GM21423 (cell line): Measurements from ENCODE around the gene STOML3.
"Not testable (repeated sequence)": the region's sequence is repeated elsewhere in the genome, so short reads cannot be mapped to it uniquely, and the experiment has no call there.

Experiments used
- ATAC-seq: cut with Tn5 transposase; IDR thresholded peaks from one replicate; pipeline ENCODE4 v1.9.1; 2021; ENCODE audit warnings: mild to moderate bottlenecking, moderate library complexity; ENCODE audit not compliant: unreplicated experiment

The STOML3 gene

GRCh38 chr13:38990693-38991092 is at the start of gene STOML3:
TSS of gene STOML3 (minus strand) at chr13:38990831. CDS start at chr13:38990721, 110 bp downstream.
- ATAC-seq, result no peak

GRCh38 chr13:39040206-39040605 is 49.6 kb upstream of the STOML3 start:
- ATAC-seq, result no peak

- ATAC-seq, result no peak
Measured at GRCh38 chr13:39039041-39039440, 48.4 kb upstream of the STOML3 start.

- ATAC-seq, result peak; percentile 19
Measured at GRCh38 chr13:39038569-39039030, 48.0 kb upstream of the STOML3 start.

GRCh38 chr13:39037880-39038568 is 47.4 kb upstream of the STOML3 start, which contains the start of the genes NHLRC3 and PROSER1:
TSS of gene NHLRC3 (plus strand) at chr13:39038456. CDS start at chr13:39038640, 184 bp downstream.
TSS of gene PROSER1 (minus strand) at chr13:39038089. CDS start at chr13:39037242, 847 bp downstream.
- peak; percentile 74 for ATAC-seq

GRCh38 chr13:39037410-39037879 is 46.8 kb upstream of the STOML3 start:
- peak; percentile 23 for ATAC-seq

- no peak for ATAC-seq
Measured at GRCh38 chr13:39036212-39036611, 45.6 kb upstream of the STOML3 start.

- no peak for ATAC-seq
Measured at GRCh38 chr13:39035799-39036198, 45.2 kb upstream of the STOML3 start.

GRCh38 chr13:39035204-39035603 is 44.6 kb upstream of the STOML3 start:
- no peak for ATAC-seq

- no peak for ATAC-seq
Measured at GRCh38 chr13:39034085-39034484, 43.5 kb upstream of the STOML3 start.

GRCh38 chr13:39032150-39032549 is 41.5 kb upstream of the STOML3 start:
- no peak for ATAC-seq

GRCh38 chr13:39025433-39025839 is 34.8 kb upstream of the STOML3 start:
- ATAC-seq, result no peak

GRCh38 chr13:39023761-39024160 is 33.1 kb upstream of the STOML3 start:
- ATAC-seq, result no peak

- ATAC-seq, result no peak
Measured at GRCh38 chr13:39023316-39023715, 32.7 kb upstream of the STOML3 start.

GRCh38 chr13:39020853-39021462 is 30.3 kb upstream of the STOML3 start:
- ATAC-seq, result no peak

- ATAC-seq, result peak; percentile 76
Measured at GRCh38 chr13:39016787-39017186, 26.2 kb upstream of the STOML3 start.

- peak; percentile 64 for ATAC-seq
Measured at GRCh38 chr13:39016087-39016486, 25.5 kb upstream of the STOML3 start.

- no peak for ATAC-seq
Measured at GRCh38 chr13:39013462-39013861, 22.8 kb upstream of the STOML3 start.

- ATAC-seq, result no peak
Measured at GRCh38 chr13:39012608-39013007, 22.0 kb upstream of the STOML3 start.

- ATAC-seq, result not testable (repeated sequence)
Measured at GRCh38 chr13:39006371-39007111, 15.9 kb upstream of the STOML3 start.

- ATAC-seq, result no peak
Measured at GRCh38 chr13:38998739-38999138, 8.1 kb upstream of the STOML3 start.
